Stimulated activated memory B cell treated with anti-CD40 and anti-IgM and Interleukin-4, amounts not matched to agents 10 μg/mL and 1 μg/mL and 100 μg/mL, for 72 hours (primary cell): ENCODE results near the gene ATF2.

Experiments used
- ATAC-seq: fragments of 150-1000 bp; cut with Tn5 transposase; 2 replicates; pipeline ENCODE4 v1.10.0; 2021
- H3K27ac Mint-ChIP-seq: one replicate; pipeline ENCODE4 v1.8.0; 2022; ENCODE audit warnings: mild to moderate bottlenecking, mixed read lengths
- H3K27me3 Mint-ChIP-seq: one replicate; pipeline ENCODE4 v1.8.0; 2022; ENCODE audit warnings: mixed read lengths
- H3K36me3 Mint-ChIP-seq: one replicate; pipeline ENCODE4 v1.8.0; 2022; ENCODE audit warnings: mixed read lengths
- H3K4me1 Mint-ChIP-seq: one replicate; pipeline ENCODE4 v1.8.0; 2022; ENCODE audit warnings: mixed read lengths
- H3K4me3 Mint-ChIP-seq: one replicate; pipeline ENCODE4 v1.8.0; 2022; ENCODE audit warnings: mild to moderate bottlenecking, moderate library complexity, mixed read lengths
- H3K9me3 Mint-ChIP-seq: one replicate; pipeline ENCODE4 v1.8.0; 2022; ENCODE audit warnings: mixed read lengths

Gene ATF2

GRCh38 chr2:175175320-175175719 is 7.3 kb upstream of the ATF2 start:
- Mint-ChIP-seq H3K4me3 (no peak overlapping the region), H3K27ac (no peak overlapping the region), H3K9me3 (no peaks in the 10 kb centered on the region), H3K27me3 (no peaks in the 10 kb centered on the region), H3K36me3 (peaks cover 40% of the 10 kb centered on the region), H3K4me1 (peaks cover 14% of the 10 kb centered on the region)
- no peak for ATAC-seq

- H3K27ac Mint-ChIP-seq = no peak overlapping the region
- H3K4me1 Mint-ChIP-seq = peaks cover 16% of the 10 kb centered on the region
- H3K9me3 Mint-ChIP-seq = no peaks in the 10 kb centered on the region
- ATAC-seq = no peak
- no peaks in the 10 kb centered on the region for H3K27me3 Mint-ChIP-seq
- peaks cover 25% of the 10 kb centered on the region for H3K36me3 Mint-ChIP-seq
- no peak overlapping the region for H3K4me3 Mint-ChIP-seq
Observed at GRCh38 chr2:175170659-175171304, 2.8 kb upstream of the ATF2 start.

DNA sequence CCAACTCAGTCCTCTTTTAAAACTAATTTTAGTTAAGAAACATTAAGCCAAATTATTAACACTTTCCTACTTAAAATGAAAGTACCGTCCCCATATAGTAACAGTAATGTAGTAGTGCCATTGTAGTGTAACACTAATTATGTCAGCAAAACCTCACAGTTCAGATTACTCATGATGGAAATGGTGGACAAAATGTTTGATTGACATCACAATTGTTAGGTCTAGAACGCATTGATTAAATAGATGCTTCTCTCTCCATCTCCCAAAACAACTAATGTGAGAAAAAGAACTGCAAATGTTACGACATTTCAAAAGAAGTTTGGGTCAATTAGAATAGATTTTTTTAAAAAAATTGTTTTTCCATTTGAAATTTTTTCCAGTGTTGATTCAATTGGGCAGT is 1.2 kb upstream of the ATF2 start:
- no peak for ATAC-seq
- no peak overlapping the region for H3K4me3 Mint-ChIP-seq
- no peaks in the 10 kb centered on the region for H3K27me3 Mint-ChIP-seq
- H3K27ac Mint-ChIP-seq = no peak overlapping the region
- no peaks in the 10 kb centered on the region for H3K9me3 Mint-ChIP-seq
- peaks cover 11% of the 10 kb centered on the region for H3K36me3 Mint-ChIP-seq
- peaks cover 16% of the 10 kb centered on the region for H3K4me1 Mint-ChIP-seq

- peaks cover 16% of the 10 kb centered on the region for H3K4me1 Mint-ChIP-seq
Observed at GRCh38 chr2:175168564-175168945, 552 bp upstream of the ATF2 start.

DNA sequence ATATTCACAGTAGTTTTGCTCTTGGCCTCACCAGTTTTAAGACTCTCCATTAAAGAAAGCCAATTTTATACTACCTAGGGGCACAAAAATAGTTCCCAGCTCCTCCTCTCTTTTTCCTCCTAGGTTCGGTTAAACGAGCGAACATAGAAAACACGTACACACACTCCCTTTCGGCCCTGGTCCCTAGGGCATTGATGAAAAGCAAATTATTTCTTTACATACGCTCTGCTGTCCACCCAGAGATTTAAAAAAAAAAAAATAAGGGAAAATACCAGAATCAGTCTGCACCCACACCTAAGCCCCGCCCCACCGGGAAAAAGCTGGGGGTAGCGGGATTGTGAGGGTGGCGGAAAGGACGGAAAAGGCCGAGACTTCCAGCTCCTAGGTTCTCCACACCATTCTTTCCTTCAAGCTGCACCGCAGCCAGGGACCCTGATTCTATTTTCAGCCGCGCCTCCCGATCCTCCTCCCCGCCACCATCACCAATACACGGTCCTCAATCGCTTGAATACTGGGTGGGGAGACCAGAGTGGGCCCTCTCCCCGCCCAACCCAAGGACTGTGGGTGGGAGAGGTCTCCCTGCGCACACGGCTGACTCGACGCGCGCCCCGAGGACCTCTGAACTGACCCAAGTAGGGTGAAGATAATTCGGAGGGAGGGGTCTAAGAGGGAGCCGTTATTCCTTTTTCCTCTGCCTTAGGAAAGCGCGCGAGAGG is 769 bp downstream of the ATF2 start:
- H3K4me1 Mint-ChIP-seq = peaks cover 16% of the 10 kb centered on the region
- peak overlapping the region; percentile 90 for H3K4me3 Mint-ChIP-seq
- no peaks in the 10 kb centered on the region for H3K9me3 Mint-ChIP-seq
- H3K36me3 Mint-ChIP-seq = no peaks in the 10 kb centered on the region
- H3K27me3 Mint-ChIP-seq = no peaks in the 10 kb centered on the region
- ATAC-seq = peak; percentile 15
- H3K27ac Mint-ChIP-seq = peak overlapping the region; percentile 94

More at GRCh38 chr2:175168564-175168945, 552 bp upstream of the ATF2 start:
- H3K27me3 Mint-ChIP-seq = no peaks in the 10 kb centered on the region
- ATAC-seq = peak; percentile 48
- H3K9me3 Mint-ChIP-seq = no peaks in the 10 kb centered on the region
- H3K4me3 Mint-ChIP-seq = peak overlapping the region; percentile 90
- H3K27ac Mint-ChIP-seq = peak overlapping the region; percentile 94
- peaks cover 10% of the 10 kb centered on the region for H3K36me3 Mint-ChIP-seq

GRCh38 chr2:175166216-175166824 is 1.7 kb downstream of the ATF2 start:
- Mint-ChIP-seq H3K4me1 (peaks cover 20% of the 10 kb centered on the region), H3K4me3 (peak overlapping the region; percentile 90), H3K27me3 (no peaks in the 10 kb centered on the region), H3K9me3 (no peaks in the 10 kb centered on the region), H3K27ac (peak overlapping the region; percentile 94), H3K36me3 (no peaks in the 10 kb centered on the region)
- ATAC-seq = no peak

DNA sequence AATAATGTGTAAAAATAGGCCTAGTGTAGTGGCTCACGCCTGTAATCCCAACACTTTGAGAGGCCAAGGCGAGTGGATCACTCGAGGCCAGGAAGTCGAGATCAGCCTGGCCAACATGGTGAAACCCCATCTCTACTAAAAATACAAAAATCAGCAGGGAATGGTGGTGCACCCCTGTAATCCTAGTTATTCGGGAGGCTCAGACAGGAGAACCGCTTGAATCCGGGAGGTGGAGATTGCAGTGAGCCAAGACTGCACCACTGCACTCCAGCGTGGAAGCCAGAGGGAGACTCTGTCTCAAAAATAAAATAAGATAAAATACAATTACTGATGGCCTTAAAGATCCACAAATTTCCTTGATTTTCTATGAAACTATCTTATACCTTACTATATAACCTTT is 3.8 kb downstream of the ATF2 start:
- Mint-ChIP-seq H3K27me3 (no peaks in the 10 kb centered on the region), H3K27ac (no peak overlapping the region), H3K36me3 (peaks cover 7% of the 10 kb centered on the region), H3K4me1 (peaks cover 25% of the 10 kb centered on the region), H3K4me3 (no peak overlapping the region), H3K9me3 (no peaks in the 10 kb centered on the region)
- ATAC-seq = no peak

GRCh38 chr2:175158894-175159293 is 9.1 kb downstream of the ATF2 start:
- H3K4me1 Mint-ChIP-seq = peaks cover 35% of the 10 kb centered on the region
- ATAC-seq = no peak
- no peak overlapping the region for H3K27ac Mint-ChIP-seq
- no peak overlapping the region for H3K4me3 Mint-ChIP-seq
- peaks cover 16% of the 10 kb centered on the region for H3K36me3 Mint-ChIP-seq
- no peaks in the 10 kb centered on the region for H3K9me3 Mint-ChIP-seq
- H3K27me3 Mint-ChIP-seq = no peaks in the 10 kb centered on the region

DNA sequence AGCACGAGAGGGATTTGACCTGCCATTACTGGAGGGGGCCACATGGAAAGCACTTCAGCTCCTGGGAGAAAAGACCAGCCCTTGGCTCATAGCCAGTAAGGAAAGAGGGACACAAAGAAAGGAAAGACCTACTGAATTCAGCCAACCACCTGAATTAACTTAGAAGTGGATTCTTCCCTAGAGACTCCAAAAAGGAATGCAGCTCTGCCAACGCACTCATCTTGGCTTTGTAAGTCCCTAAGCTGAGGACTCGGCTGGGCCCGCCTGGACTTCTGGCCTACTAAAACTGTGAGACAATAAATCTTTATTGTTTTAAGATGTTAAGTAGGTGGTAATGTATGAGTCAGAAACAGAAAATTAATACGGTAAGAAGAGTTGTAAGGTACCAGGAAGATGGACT is 11.5 kb downstream of the ATF2 start:
- peaks cover 38% of the 10 kb centered on the region for H3K4me1 Mint-ChIP-seq
- no peaks in the 10 kb centered on the region for H3K9me3 Mint-ChIP-seq
- H3K27ac Mint-ChIP-seq = no peak overlapping the region
- H3K27me3 Mint-ChIP-seq = no peaks in the 10 kb centered on the region
- no peak overlapping the region for H3K4me3 Mint-ChIP-seq
- ATAC-seq = no peak
- peaks cover 16% of the 10 kb centered on the region for H3K36me3 Mint-ChIP-seq

GRCh38 chr2:175154661-175155082 is 13.3 kb downstream of the ATF2 start:
- no peak overlapping the region for H3K4me3 Mint-ChIP-seq
- ATAC-seq = no peak
- H3K9me3 Mint-ChIP-seq = no peaks in the 10 kb centered on the region
- no peaks in the 10 kb centered on the region for H3K27me3 Mint-ChIP-seq
- peaks cover 12% of the 10 kb centered on the region for H3K36me3 Mint-ChIP-seq
- no peak overlapping the region for H3K27ac Mint-ChIP-seq
- peaks cover 37% of the 10 kb centered on the region for H3K4me1 Mint-ChIP-seq

DNA sequence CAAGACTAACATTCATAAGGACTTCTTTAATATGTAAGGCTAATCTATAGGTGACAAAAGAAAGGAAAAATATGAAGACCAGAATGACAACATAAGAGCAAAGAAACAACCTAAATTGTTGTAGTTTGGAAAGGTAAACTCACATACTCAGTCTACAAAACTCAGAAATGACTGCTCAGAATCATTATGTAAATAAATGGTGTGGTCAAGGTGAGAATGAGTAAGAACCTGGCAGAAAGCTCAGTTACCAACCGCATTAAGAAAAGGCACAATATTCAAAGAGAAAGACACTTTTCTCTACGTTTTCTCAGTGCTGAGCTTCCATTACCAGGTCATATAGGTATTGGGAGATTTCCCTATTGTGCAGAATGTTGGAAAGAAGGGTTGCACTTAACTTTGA is 15.8 kb downstream of the ATF2 start:
- Mint-ChIP-seq H3K27ac (no peak overlapping the region), H3K27me3 (no peaks in the 10 kb centered on the region), H3K36me3 (peaks cover 23% of the 10 kb centered on the region), H3K4me3 (no peak overlapping the region), H3K9me3 (no peaks in the 10 kb centered on the region), H3K4me1 (peaks cover 48% of the 10 kb centered on the region)
- ATAC-seq = no peak

DNA sequence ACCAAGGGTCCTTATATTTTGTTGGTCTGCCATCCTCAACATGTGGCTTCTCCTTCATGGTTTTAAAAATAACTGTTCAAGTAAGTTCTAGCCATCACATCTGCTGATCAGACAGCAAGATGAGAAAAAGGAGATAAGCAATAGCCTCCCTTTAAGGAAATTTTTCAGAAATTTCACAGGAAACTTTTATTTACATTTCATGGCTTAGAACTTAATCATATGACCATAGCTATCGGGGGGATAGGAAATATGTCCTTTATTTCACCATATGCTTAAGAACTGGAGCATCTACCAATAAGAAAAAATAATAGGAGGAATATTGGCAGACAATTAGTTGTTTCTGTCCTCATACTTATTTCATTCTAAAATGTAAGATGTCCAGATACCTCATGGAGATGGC is 16.2 kb downstream of the ATF2 start:
- H3K4me3 Mint-ChIP-seq = no peak overlapping the region
- H3K36me3 Mint-ChIP-seq = peaks cover 22% of the 10 kb centered on the region
- H3K27me3 Mint-ChIP-seq = no peaks in the 10 kb centered on the region
- no peak for ATAC-seq
- H3K9me3 Mint-ChIP-seq = no peaks in the 10 kb centered on the region
- H3K4me1 Mint-ChIP-seq = peaks cover 45% of the 10 kb centered on the region
- H3K27ac Mint-ChIP-seq = no peak overlapping the region

GRCh38 chr2:175147186-175147585 is 20.8 kb downstream of the ATF2 start:
- Mint-ChIP-seq H3K27me3 (no peaks in the 10 kb centered on the region), H3K9me3 (no peaks in the 10 kb centered on the region), H3K4me1 (peaks cover 43% of the 10 kb centered on the region), H3K36me3 (peaks cover 42% of the 10 kb centered on the region), H3K4me3 (no peak overlapping the region), H3K27ac (no peak overlapping the region)
- ATAC-seq = no peak

- Mint-ChIP-seq H3K27me3 (no peaks in the 10 kb centered on the region), H3K4me1 (peaks cover 33% of the 10 kb centered on the region), H3K9me3 (no peaks in the 10 kb centered on the region), H3K36me3 (peaks cover 32% of the 10 kb centered on the region), H3K27ac (no peak overlapping the region), H3K4me3 (no peak overlapping the region)
- ATAC-seq = no peak
Observed at GRCh38 chr2:175143678-175144077, 24.3 kb downstream of the ATF2 start.

DNA sequence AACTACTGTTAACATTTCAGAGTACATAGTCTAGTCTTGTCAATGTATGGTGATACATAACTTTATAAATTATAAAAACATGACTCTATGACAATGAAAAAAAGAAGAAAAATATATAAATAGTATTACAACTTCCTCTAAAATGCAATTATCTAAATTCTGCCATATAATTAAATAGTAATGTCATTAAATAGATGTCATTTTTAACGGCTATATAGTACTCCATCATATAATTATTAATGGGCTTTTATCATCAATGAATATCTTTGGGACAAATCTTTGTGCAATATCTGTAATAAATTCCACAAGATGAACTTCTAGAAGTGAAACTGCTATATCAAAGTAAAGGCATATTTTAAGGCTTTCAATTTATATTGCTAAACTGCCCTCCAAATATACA is 24.8 kb downstream of the ATF2 start:
- no peaks in the 10 kb centered on the region for H3K27me3 Mint-ChIP-seq
- H3K36me3 Mint-ChIP-seq = peaks cover 32% of the 10 kb centered on the region
- H3K27ac Mint-ChIP-seq = no peak overlapping the region
- no peak overlapping the region for H3K4me3 Mint-ChIP-seq
- no peak for ATAC-seq
- no peaks in the 10 kb centered on the region for H3K9me3 Mint-ChIP-seq
- H3K4me1 Mint-ChIP-seq = peaks cover 34% of the 10 kb centered on the region

GRCh38 chr2:175140332-175140731 is 27.7 kb downstream of the ATF2 start:
- H3K4me3 Mint-ChIP-seq = no peak overlapping the region
- H3K9me3 Mint-ChIP-seq = no peaks in the 10 kb centered on the region
- peaks cover 45% of the 10 kb centered on the region for H3K36me3 Mint-ChIP-seq
- no peak for ATAC-seq
- H3K27me3 Mint-ChIP-seq = no peaks in the 10 kb centered on the region
- H3K27ac Mint-ChIP-seq = no peak overlapping the region
- peaks cover 47% of the 10 kb centered on the region for H3K4me1 Mint-ChIP-seq
